NCI-H69 (cell line): ENCODE results near the gene CYTH3.

Experiments
- DNase-seq: peaks from one replicate; lab custom pipeline; 2025; lab: John Stamatoyannopoulos, UW

The CYTH3 gene

GRCh38 chr7:6258440-6259182 lies 13.8 kb downstream of the CYTH3 start:
- no peak for DNase-seq

GRCh38 chr7:6257675-6258074 lies 14.7 kb downstream of the CYTH3 start:
- DNase-seq = peak; percentile 41

DNA sequence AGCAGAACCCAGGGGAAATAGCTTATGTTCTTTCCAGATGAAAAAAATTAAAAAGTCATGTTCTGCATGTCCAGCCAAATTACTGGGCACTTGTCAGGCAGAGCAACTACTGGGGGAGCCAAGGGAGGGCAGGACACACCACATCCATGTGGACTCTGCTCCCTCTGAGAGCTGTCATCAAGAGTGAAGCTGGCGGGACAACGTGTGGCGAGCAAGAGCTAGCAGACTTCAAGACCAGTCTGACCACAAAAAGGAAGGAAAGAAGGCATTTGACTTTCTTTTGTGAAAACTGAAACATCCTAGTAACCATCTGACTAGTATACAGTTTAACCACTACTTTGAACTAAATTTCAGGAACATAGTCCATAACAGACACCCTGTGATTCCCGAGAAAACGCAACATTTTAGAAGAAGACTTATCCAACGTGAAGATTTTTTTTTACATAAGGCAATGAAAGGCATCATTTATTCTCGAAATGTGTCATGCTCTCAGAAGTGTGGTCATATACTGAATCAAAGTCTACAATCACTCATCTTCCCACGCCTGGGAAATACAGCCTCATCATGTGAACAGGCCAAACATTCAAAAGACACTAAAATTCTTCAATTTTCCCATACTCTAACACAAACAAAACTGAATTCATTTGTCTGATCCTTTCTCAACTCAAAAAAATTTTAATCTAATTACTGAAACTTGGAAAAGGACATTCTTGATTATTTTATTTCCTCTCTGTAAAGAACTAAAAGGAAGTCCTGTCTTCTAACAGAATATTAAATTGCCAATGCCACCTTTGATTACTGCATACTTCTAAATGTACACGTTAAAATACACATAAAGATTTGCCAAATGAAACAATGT lies 15.5 kb downstream of the CYTH3 start:
- DNase-seq = no peak

GRCh38 chr7:6256109-6256483 lies 16.3 kb downstream of the CYTH3 start:
- DNase-seq = no peak

- DNase-seq = no peak
Measured at GRCh38 chr7:6254866-6255265, 17.6 kb downstream of the CYTH3 start.

GRCh38 chr7:6252748-6253147 lies 19.7 kb downstream of the CYTH3 start:
- DNase-seq = no peak

GRCh38 chr7:6252341-6252746 lies 20.1 kb downstream of the CYTH3 start:
- no peak for DNase-seq

- DNase-seq = no peak
Measured at GRCh38 chr7:6251653-6252052, 20.8 kb downstream of the CYTH3 start.

- DNase-seq = no peak
Measured at GRCh38 chr7:6250364-6250833, 22.0 kb downstream of the CYTH3 start.

DNA sequence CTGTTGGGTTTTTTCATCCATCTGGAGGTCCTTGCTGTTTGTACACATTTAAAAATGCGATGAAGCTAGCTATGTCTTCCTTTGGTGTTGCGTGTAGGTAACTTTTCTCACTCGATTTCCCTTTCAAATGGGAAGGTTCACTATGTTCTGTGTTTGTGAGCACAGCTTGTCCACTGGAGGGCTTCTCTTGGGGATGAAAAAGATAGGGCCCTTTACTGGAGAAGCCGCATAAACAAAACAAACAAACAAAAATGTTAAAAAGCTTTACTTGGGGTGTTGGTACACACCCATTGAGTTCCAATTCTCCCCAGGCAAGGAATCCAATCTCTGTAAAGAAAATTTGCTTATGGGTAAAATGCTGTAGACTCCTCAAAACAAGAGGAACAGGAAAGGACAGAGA lies 23.4 kb downstream of the CYTH3 start:
- DNase-seq = no peak

GRCh38 chr7:6248581-6248980 lies 23.8 kb downstream of the CYTH3 start:
- no peak for DNase-seq

GRCh38 chr7:6246251-6246917 lies 26.0 kb downstream of the CYTH3 start:
- DNase-seq = no peak

DNA sequence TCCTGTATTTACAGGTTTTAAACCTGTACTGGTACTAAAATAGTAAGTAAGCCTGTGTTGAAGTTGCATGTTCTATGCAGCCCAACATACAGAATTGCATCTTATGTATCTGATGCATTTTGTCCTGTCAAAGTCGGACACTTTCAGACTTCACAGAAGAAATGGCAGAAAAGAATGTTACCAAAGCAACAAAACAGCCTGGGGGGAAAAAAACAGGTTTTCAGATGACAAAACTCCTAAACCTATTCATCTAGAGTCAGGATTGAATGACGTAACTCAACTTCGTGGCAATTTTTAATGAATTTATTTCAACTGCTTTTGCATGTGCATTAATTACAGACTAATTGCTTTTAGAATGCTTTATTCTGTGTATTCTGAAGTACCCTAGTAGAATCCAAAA lies 28.4 kb downstream of the CYTH3 start:
- no peak for DNase-seq

DNA sequence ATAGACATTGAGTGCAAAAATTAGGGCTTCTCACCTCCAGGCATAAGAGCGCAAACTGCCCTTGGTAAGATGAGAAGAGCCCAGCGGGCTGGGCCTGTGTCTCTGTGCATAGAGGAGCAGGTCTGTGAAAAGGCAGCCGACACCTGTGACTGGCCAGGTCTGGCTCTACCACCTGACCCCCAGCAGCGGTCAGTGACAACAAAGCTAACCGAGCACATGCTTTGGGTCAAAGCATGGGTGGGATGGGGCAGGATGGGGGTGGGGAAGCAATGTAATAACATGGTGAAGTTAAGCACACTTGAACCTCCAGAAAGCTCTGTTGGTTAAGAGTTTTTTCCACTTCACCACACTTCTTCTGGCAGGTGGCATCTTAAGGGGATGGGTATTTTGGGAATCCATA lies 29.3 kb downstream of the CYTH3 start:
- DNase-seq = no peak

- DNase-seq = no peak
Measured at GRCh38 chr7:6242561-6242960, 29.9 kb downstream of the CYTH3 start.

GRCh38 chr7:6241607-6241973 lies 30.8 kb downstream of the CYTH3 start:
- DNase-seq = no peak

DNA sequence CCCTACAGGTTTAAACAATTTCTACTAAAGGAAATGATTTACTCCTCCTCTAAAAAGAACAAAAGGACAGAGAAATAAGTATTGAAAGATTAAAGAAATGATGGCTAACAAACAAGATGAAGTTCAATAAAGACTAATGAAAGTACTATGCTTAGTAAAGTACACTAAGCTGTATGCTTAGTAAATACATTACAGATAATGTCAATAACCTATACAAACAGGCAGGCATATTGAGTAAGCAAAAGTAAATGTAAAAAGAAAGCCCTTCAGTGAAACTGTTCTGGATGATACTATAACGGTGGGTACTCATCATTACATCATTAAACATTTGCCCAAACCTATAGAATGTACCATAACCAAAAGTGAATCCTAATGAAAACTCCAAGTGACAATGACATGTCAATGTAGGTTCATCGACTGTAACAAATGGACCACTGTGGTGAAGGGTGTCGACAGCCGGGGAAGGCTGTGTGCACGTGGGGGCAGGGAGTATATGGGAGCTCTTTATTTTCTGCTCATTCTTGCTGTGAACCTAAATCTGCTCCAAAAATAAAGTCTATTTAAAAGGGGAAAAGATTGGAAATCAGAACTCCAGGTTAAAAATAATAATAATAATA lies 34.0 kb downstream of the CYTH3 start:
- peak; percentile 76 for DNase-seq

DNA sequence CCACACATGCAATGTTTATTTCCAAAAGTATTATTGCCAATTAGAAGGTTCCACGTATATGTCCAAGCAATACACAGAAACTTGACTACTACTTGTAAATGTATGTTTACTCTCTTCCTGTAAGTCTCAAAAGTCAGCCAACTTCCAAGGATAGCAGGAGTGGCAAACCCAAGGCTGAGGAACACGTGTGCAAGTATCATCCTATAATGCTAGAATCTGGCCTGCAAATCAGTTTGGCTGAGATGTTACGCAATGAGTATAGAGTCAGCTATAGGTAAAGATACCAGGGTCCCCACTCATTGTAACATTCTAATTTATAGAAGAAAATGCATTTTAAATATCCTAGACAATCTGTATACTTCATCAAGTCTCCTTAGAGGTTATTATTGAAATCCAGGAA lies 34.7 kb downstream of the CYTH3 start:
- DNase-seq = peak; percentile 41

GRCh38 chr7:6237011-6237410 lies 35.4 kb downstream of the CYTH3 start:
- DNase-seq = no peak

DNA sequence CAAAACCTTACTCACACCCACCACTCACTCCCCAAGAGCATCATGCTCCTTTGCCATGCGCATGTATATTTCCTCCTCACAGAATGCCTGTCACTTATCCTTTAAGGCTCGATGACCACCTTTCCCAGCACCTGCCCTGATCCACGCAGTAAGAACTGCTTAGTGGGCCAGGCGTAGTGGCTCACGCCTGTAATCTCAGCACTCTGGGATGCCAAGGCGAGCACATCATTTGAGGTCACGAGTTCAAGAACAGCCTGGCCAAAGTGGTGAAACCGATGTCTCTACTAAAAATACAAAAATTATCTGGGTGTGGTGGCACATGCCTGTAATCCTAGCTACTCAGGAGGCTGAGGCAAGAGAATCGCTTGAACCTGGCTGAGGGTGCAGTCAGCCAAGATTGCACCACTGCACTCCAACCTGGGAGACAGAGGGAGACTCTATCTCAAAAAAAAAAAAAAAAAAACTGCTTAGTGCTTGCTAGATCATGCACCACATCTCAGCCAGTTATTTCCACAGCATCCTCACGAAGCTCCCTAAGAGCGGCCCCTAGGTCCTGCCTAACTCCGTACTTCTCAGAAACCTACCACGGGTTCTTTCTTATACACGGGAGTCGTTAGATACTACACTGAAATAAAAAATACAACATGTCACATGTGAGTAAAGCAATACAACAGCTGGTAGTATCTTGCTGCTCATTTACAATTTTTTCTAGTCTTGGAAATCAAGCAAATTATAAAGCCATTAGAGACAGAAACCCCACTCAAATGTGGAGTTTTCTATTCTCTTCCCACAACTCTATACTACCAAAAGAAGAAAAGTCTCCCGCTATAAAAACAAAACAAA lies 37.2 kb downstream of the CYTH3 start:
- DNase-seq = no peak

- no peak for DNase-seq
Measured at GRCh38 chr7:6234384-6234783, 38.0 kb downstream of the CYTH3 start.
